AG04450 (cell line): ENCODE results near the gene BMPR1B. TPM values are rescaled to one million over a fixed set of nuclear protein-coding genes. Genes with fewer than 3 reads are reported as not detected.

Experiments used
- CTCF ChIA-PET: fragments of 300-600, 350-600 bp; formaldehyde crosslinking; extraction: SDS; loops from one replicate; lab custom pipeline; 2022; ENCODE audit warnings: antibody characterized with exemption, inconsistent platforms; lab: Charles Lee
- POLR2A ChIA-PET: fragments of 350-600 bp; formaldehyde crosslinking; extraction: SDS; loops from one replicate; lab custom pipeline; 2021; ENCODE audit warnings: antibody characterized with exemption, inconsistent platforms; lab: Yijun Ruan, JAX
- DNase-seq: peaks from one replicate; pipeline ENCODE4 v3.0.0-alpha.2; 2011; ENCODE audit warnings: low read depth, low spot score
- H3K27ac ChIP-seq: one replicate; pipeline ENCODE4 v1.5.1; 2012; ENCODE audit warnings: low read depth, low read length, control low read depth
- H3K27me3 ChIP-seq: one replicate; pipeline ENCODE4 v1.6.0; 2012; ENCODE audit warnings: low read length; ENCODE audit not compliant: control insufficient read depth, insufficient read depth
- H3K4me3 ChIP-seq: 2 replicates; pipeline ENCODE4 v1.5.1; 2011; ENCODE audit warnings: mild to moderate bottlenecking, low read depth, low read length, control low read depth
- H3K9me3 ChIP-seq: 2 replicates; pipeline ENCODE4 v1.5.1; 2012; ENCODE audit warnings: low read length; ENCODE audit not compliant: control insufficient read depth, insufficient read depth
- polyA plus RNA-seq: library from polyadenylated mRNA; depleted of rRNA; stranded (reverse); fragments of >200 nt; gene quantifications from 2 replicates; pipeline ENCODE4 v1.2.3, GENCODE V29; 2011
- TF ChIP-seq, protein P1 (sequence below): IDR thresholded peaks from 2 replicates; pipeline ENCODE4 v1.5.1; 2011; ENCODE audit warnings: low read depth, low read length, control low read depth, inconsistent platforms

BMPR1B gene
- polyA plus RNA-seq, 1 experiment, result 0.42 TPM

DNA sequence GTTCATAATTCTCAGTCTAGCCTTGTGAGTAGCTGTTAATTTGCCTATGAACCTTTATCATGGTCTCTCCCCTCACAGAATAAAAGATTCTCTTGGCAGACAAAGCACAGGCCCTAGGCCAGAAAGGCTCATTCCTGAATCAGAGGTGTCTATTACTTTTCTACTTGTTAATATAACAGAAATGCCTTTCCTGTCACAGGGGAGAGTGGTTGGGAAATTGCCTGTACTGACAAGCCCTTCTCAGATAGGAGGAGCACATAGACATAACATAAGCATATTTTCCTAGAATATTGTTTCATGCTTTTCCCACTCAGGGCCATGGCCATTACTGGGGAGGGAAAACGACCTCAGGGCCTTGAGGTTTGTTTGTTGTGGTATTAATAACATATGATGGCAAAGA, 308.3 kb downstream of the BMPR1B start:
- no peak for DNase-seq
- TF ChIP-seq, protein P1, sequence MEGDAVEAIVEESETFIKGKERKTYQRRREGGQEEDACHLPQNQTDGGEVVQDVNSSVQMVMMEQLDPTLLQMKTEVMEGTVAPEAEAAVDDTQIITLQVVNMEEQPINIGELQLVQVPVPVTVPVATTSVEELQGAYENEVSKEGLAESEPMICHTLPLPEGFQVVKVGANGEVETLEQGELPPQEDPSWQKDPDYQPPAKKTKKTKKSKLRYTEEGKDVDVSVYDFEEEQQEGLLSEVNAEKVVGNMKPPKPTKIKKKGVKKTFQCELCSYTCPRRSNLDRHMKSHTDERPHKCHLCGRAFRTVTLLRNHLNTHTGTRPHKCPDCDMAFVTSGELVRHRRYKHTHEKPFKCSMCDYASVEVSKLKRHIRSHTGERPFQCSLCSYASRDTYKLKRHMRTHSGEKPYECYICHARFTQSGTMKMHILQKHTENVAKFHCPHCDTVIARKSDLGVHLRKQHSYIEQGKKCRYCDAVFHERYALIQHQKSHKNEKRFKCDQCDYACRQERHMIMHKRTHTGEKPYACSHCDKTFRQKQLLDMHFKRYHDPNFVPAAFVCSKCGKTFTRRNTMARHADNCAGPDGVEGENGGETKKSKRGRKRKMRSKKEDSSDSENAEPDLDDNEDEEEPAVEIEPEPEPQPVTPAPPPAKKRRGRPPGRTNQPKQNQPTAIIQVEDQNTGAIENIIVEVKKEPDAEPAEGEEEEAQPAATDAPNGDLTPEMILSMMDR, result no peak
- no peak overlapping the region for H3K4me3 ChIP-seq
- no peak overlapping the region for H3K27ac ChIP-seq
- no peaks in the 10 kb centered on the region for H3K9me3 ChIP-seq
- POLR2A ChIA-PET, result no interaction called here
- H3K27me3 ChIP-seq, result no peaks in the 10 kb centered on the region
- CTCF ChIA-PET, result no interaction called here

DNA sequence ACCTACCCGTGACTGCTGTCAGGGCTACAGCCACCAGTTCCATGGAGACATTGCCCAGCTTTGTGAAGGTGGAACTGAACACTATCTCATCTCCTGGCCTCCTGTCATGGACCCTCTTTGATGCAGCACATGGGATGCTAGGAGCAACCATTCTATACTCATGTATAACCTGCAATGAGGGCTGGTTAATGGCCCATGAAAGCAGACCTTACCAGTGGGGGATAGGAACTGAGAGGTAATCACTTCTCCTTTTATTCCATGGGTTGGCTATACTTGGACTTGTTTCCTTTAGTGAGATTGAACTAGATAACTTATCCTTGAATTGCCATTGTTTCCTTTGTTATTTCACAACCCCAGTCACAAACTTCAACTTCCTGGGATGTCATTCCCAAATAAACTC, 310.6 kb downstream of the BMPR1B start:
- ChIA-PET CTCF (no interaction called here), POLR2A (no interaction called here)
- no peak overlapping the region for H3K4me3 ChIP-seq
- TF ChIP-seq, protein P1, result no peak
- H3K27me3 ChIP-seq, result no peaks in the 10 kb centered on the region
- DNase-seq, result no peak
- H3K9me3 ChIP-seq, result no peaks in the 10 kb centered on the region
- no peak overlapping the region for H3K27ac ChIP-seq

DNA sequence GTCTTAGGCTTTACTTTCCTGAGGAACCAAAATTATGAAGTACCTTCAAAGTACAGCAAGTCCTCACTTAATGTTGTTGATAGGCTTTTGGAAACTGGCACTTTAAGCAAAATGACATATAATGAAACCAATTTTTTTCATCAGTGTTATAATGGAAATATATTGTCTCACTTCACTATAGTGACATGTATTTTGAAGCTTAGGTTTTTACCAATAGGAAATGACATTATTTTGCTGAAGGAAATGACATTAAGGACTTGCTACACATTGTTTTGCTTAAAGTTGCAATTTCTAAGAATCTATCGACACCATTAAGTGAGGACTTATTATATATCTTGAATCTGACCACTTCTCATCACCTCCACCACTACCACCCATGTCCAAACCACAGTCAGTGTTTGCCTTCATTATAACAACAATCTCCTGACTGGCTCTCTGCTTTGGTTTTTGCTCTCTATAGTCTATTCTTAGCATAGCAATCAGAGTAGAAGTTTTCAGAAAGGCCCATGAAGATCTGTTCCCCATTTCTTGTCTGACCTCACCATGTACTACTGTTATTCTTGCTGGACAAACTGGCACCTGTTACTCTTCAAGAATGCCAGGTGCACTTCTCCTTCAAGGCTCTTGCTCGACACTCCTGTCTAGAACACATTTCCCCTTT, 311.2 kb downstream of the BMPR1B start:
- TF ChIP-seq, protein P1, result no peak
- POLR2A ChIA-PET, result no interaction called here
- H3K9me3 ChIP-seq, result no peaks in the 10 kb centered on the region
- CTCF ChIA-PET, result no interaction called here
- no peaks in the 10 kb centered on the region for H3K27me3 ChIP-seq
- H3K4me3 ChIP-seq, result no peak overlapping the region
- H3K27ac ChIP-seq, result no peak overlapping the region
- no peak for DNase-seq

DNA sequence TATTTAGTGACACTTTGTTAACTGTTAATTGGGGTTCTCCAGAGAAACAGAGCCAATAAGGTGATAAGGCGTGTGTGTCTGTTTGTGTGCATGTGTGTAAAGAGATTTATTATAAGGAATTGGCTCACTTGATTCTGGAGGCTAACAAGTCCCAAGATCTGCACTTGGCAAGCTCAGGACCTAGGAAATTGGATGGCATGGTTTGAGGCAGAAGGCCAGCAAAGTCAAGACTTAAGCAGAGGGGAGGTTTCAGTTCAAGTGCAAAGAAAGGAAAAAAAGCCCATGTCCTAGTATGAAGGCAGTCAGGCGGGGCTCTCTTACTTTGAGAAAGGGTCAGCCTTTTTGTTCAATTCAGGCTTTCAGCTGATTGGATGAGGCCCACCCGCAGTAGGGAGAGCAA, 314.1 kb downstream of the BMPR1B start:
- Histone ChIP-seq H3K27ac (no peak overlapping the region), H3K27me3 (no peaks in the 10 kb centered on the region), H3K4me3 (no peak overlapping the region), H3K9me3 (no peaks in the 10 kb centered on the region)
- TF ChIP-seq, protein P1, result no peak
- DNase-seq, result no peak
- ChIA-PET POLR2A (no interaction called here), CTCF (no interaction called here)

DNA sequence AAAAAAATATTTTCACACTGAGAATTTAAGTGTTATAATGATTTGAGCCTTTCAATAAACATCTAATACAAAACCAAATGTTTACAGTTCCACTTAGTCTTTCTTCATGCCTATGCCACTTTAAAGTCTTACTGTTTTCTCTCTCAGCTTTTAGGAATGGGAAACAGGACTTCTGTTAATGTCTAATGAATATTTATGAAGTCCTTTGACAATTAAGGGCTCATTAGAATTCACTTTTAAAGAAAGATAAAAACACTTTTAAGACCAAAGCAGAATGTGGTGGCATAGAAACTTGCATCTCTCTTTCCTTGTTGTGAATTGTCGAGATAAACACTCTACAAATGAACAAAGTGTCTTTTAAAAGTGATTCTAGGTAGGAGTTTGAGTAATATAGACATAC, 315.9 kb downstream of the BMPR1B start:
- CTCF ChIA-PET, result no interaction called here
- no peak overlapping the region for H3K4me3 ChIP-seq

More for the DNA sequence above, 315.9 kb downstream of the BMPR1B start:
- no peaks in the 10 kb centered on the region for H3K27me3 ChIP-seq
- TF ChIP-seq, protein P1, result no peak
- H3K27ac ChIP-seq, result no peak overlapping the region
- no peak for DNase-seq
- POLR2A ChIA-PET, result no interaction called here
- H3K9me3 ChIP-seq, result no peaks in the 10 kb centered on the region
